Measurements from ENCODE around the gene NLGN3.

NLGN3 gene

DNA sequence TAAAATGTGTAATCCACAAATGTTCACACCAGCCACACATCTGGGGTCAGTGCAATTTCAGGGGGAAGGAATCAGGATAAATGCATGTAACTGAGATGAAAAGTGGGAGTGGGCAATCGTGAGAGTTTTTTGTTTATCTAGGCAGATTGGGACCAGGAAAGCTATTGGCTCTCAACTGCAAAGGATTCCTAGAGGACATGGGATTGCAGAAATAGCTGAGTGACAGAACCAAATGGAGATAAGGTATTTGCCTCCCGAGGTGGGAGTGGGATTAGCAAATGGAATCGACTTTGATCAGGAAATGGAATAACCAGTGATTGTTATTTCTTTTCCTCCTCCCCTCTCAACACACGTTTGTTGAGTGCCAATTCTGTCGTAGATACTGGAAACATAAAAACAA, 39.5 kb downstream of the NLGN3 start:
- H3K4me3 ChIP-seq (replicated peaks; ENCODE audit: low read depth, low read length) = no peak overlapping the region
- no peak for TF ChIP-seq CTCF (IDR thresholded peaks at IDR 0.05; ENCODE audit: low read depth, low read length, missing control alignments)
- DNase-seq (ENCODE audit: extremely low read depth, low read depth) = no peak

DNA sequence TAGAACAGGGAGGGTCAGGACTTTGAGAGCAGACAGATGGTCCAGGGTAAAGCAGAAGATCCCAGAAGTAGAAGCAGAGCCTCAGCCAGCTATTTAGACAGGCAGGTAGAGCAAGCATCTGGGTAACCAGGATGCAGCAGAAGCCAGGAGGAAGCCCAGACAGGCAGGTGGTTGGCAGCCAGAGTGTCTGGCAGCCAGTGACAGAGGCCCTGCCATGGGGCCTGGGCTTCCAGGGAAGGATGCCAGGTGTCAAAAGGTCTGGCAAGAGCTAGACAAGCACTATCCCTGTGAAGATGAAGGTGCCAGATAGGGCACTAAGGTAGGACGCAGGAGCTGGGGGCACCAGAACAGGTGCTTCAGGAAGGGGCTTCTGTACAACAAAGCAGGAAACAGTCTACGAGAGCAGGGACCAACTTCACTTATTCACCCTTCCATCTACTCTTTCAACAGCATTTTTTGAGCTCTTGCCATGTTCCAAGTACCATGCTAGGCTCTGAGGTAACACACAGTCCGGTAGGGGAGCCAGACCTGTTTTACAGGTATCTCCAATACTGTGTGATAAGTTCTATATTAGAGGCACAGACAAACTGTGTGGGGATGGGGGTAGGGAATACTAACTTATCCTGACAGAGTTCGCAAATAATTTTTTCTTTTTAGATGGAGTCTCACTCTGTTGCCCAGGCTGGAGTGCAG, 40.3 kb downstream of the NLGN3 start:
- no peak for DNase-seq (ENCODE audit: extremely low read depth, low read depth)
- H3K4me3 ChIP-seq (replicated peaks; ENCODE audit: low read depth, low read length) = no peak overlapping the region
- TF ChIP-seq CTCF (IDR thresholded peaks at IDR 0.05; ENCODE audit: low read depth, low read length, missing control alignments) = no peak

DNA sequence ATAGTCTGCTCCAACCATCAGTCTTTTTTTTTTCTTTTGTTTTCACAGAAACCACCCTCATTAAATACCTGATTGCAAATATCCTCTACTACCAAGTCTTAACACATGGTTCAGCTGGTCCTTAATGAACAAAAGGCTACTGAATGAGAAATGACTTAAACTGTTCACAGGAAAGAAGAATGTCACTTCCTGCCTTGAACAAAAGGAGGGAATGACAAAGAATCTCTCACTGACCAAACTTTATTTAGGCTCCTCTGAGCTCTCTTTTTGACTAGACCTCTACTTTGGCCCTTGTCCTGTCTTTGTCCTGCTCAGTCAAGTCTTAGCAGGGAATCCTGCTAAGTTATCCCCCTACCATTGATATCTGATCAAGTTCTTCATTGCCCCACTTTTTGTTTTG, 46.6 kb downstream of the NLGN3 start:
- DNase-seq (ENCODE audit: extremely low read depth, low read depth) = no peak
- no peak for TF ChIP-seq CTCF (IDR thresholded peaks at IDR 0.05; ENCODE audit: low read depth, low read length, missing control alignments)
- no peak overlapping the region for H3K4me3 ChIP-seq (replicated peaks; ENCODE audit: low read depth, low read length)

DNA sequence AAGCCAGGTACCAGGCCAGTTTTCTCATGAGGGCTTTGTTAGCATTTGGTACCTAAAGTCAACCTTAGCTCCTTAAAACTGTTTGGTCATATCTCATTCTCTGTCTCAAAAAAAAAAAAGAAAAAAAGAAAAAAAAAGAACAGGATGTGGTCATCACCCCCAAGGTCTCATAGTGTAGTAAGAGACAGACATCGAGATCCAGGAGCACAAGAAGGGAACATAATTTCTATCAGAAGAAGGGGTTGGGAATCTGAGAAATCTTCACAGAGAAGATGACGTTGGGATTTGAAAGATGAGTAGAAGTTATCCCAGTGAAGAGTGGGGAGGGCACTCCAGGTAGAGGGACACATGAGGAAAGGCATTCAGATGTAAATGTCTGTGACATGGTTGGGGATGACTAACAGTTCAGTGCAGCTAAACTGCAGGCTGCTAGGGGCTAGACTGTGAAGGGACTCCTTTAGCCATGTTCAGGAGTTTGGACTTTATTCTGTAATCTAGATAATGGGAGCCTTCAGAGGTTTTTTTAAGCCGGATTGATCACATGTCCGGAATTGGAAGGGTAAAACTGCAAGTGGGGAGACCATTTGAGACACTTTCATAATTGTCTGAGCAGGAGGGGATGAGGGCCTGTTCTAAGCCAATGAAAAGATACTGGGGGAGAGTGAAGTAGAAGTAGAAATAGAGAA, 51.5 kb downstream of the NLGN3 start:
- TF ChIP-seq CTCF (IDR thresholded peaks at IDR 0.05; ENCODE audit: low read depth, low read length, missing control alignments) = no peak
- H3K4me3 ChIP-seq (replicated peaks; ENCODE audit: low read depth, low read length) = no peak overlapping the region
- no peak for DNase-seq (ENCODE audit: extremely low read depth, low read depth)

DNA sequence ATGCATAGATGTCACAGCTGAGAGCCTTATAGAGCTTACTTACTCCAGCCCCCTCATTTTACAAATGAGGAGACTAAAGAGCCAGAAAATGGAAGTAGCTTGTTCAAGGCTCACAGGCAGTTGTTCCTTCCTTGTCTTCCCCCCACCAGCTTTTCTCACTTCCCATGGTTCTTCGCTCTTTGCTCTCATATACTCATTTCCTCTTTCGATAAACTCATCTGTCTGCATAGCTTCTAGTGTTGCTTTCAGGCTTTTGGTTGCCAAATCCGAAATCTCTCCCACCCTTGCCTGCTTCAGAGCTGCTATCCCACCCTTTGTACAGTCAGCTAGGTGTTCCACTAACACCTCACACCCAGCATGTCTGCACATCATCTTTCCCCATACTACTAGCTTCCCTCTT, 53.4 kb downstream of the NLGN3 start:
- DNase-seq (ENCODE audit: extremely low read depth, low read depth) = no peak
- TF ChIP-seq CTCF (IDR thresholded peaks at IDR 0.05; ENCODE audit: low read depth, low read length, missing control alignments) = no peak

DNA sequence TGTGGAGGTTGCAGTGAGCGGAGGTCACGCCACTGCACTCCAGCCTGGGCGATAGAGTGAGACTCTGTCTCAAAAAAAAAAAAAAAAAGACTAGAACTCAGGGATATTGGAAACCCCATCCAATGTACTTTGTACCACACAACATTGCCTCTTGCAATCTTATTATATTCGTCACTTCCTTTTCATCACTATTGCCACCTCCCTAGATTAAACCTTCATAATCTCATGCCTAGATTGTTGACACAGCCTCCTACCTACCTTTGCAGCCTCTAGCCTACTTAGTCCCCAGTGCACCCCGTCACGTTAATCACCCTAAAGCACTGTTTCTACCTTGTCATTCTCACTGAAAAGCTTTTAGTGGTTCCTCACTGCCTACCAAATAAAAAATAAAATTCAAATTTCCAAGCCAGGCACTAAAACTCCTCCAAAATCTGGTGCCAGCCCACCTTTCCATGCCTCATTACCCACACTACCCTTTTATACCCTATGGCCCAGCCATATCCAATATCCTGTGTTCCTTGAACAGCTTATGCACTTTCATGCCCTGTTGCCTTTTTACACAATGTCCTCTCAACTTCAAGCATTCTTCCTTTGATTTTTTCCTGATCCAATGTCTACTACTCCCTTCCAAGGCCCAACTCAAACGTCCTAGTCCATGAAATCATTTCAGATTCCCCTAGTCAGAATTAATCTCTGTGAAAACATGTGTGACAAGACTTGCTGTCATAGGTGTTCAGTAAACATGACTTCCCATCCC, 54.8 kb downstream of the NLGN3 start:
- DNase-seq (ENCODE audit: extremely low read depth, low read depth) = no peak
- no peak for TF ChIP-seq CTCF (IDR thresholded peaks at IDR 0.05; ENCODE audit: low read depth, low read length, missing control alignments)

More for the DNA sequence above, 53.4 kb downstream of the NLGN3 start:
- no peak overlapping the region for H3K4me3 ChIP-seq (replicated peaks; ENCODE audit: low read depth, low read length)

More for the DNA sequence above, 54.8 kb downstream of the NLGN3 start:
- no peak overlapping the region for H3K4me3 ChIP-seq (replicated peaks; ENCODE audit: low read depth, low read length)
